ENCODE data around the gene OR4E1. TPM values are rescaled to one million over a fixed set of nuclear protein-coding genes. Genes with fewer than 3 reads are reported as not detected.

OR4E1 gene
- total and polyA plus RNA-seq, 2 donors (not counting 1 experiment from before 2014, with no cell fraction given) = not detected

GRCh38 chr14:21654215-21654614 lies 19.4 kb downstream of the OR4E1 start:
- Histone ChIP-seq H4K20me1 (ENCODE audit: control insufficient read depth, insufficient read depth, low read length, poor library complexity, severe bottlenecking) (no peaks in the 10 kb centered on the region), H2AFZ (ENCODE audit: insufficient read depth, low read depth, low read length, poor library complexity, severe bottlenecking) (no peak overlapping the region), H3K4me3 (ENCODE audit: control extremely low read depth in 1 of 5, extremely low read depth in 1 of 5, insufficient read depth in 1 of 5, low read depth in 2 of 5, low read length in 4 of 5) (no peak overlapping the region), H3K27ac (ENCODE audit: low read length in 2 of 2) (no peak overlapping the region), H3K27me3 (replicated peaks in 1 of 4; ENCODE audit: control extremely low read depth in 1 of 4, control insufficient read depth in 3 of 4, insufficient read depth in 4 of 4, low read length in 3 of 4) (peaks cover 0 to 5% (median 2%) of the 10 kb centered on the region in 4 experiments), H3K4me2 (replicated peaks; ENCODE audit: low read depth, low read length, poor library complexity, severe bottlenecking) (no peak overlapping the region), H3K9ac (ENCODE audit: low read length) (no peak overlapping the region), H3K36me3 (replicated peaks in 1 of 2; ENCODE audit: control extremely low read depth in 1 of 2, control insufficient read depth in 1 of 2, extremely low read depth in 1 of 2, insufficient read depth in 2 of 2, low read length in 1 of 2) (no peaks in the 10 kb centered on the region), H3K4me1 (ENCODE audit: control insufficient read depth in 2 of 2, insufficient read depth in 2 of 2, low read length in 2 of 2) (no peaks in the 10 kb centered on the region), H3K79me2 (ENCODE audit: control insufficient read depth, insufficient read depth, low read length) (no peaks in the 10 kb centered on the region), H3K9me3 (ENCODE audit: control extremely low read depth in 1 of 3, control insufficient read depth in 2 of 3, insufficient read depth in 1 of 3, low read length in 2 of 3) (no peaks in the 10 kb centered on the region)
- Mint-ChIP-seq H3K4me1 (no peaks in the 10 kb centered on the region), H3K4me3 (no peak overlapping the region), H3K27me3 (peaks cover 9% of the 10 kb centered on the region), H3K27ac (no peak overlapping the region), H3K9me3 (ENCODE audit: insufficient read depth) (peaks cover 2% of the 10 kb centered on the region)
- 91% methylated on average over 4 of the region's 5 CpGs for WGBS (ENCODE audit: insufficient coverage)
- intact Hi-C loops (cut with micrococcal nuclease) = no loop called here
- ATAC-seq (ENCODE audit: low read depth) (no peak), DNase-seq (no peak)
- ChIA-PET CTCF (no interaction called here), POLR2A (no interaction called here)
- no peak for TF ChIP-seq CTCF (IDR thresholded peaks at IDR 0.05)
- no peak for TF ChIP-seq EZH2 (IDR thresholded peaks at IDR 0.05; ENCODE audit: borderline replicate concordance, insufficient read depth, low read depth, low read length, poor library complexity, severe bottlenecking)

DNA sequence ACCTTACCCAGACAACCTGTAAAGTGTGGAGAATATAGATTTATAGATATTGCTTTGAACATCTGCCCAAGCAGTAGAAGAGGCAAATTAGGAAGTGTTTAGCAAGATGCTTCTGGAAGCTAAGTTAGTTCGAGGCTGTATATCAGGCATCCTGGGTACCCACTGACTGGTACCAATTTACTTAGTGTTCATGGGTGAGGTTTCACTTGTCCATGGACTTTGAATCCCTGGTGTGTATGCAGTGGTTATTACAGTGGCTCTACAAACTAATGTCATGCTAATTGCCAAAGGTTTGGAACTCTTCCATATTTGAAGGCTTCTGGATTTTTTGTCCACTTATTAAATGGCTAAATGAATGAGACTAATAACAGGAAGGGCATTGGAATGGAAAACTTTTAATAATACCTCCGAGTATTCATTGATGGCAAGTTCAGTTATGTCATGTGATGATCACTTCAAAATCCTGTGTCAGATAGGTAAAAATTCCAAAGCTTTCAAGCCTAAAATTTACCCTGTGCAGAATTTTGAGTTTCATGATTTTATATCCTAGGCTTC lies 20.2 kb downstream of the OR4E1 start, which contains the start of gene OR4E2:
Gene OR4E2 (plus strand): TSS at position 505 of the 555 bp plus-strand sequence. CDS start 11,248 bp downstream, outside the sequence.
- 50% methylated on average over 1 of the region's 2 CpGs for WGBS (ENCODE audit: insufficient coverage)
- CTCF ChIA-PET = no interaction called here
- Mint-ChIP-seq H3K4me1 (no peaks in the 10 kb centered on the region), H3K4me3 (no peak within 1 kb of the TSS), H3K27ac (no peak within 1 kb of the TSS), H3K27me3 (peaks cover 9% of the 10 kb centered on the region), H3K9me3 (ENCODE audit: insufficient read depth) (peaks cover 2% of the 10 kb centered on the region)
- no peak within 1 kb of the TSS for H3K4me3 ChIP-seq (ENCODE audit: control extremely low read depth in 1 of 5, extremely low read depth in 1 of 5, insufficient read depth in 1 of 5, low read depth in 2 of 5, low read length in 4 of 5)
- no peak for ATAC-seq (ENCODE audit: low read depth)
- intact Hi-C loops (cut with micrococcal nuclease) = no loop called here
- peaks cover 0 to 5% (median 2%) of the 10 kb centered on the region in 4 experiments for H3K27me3 ChIP-seq (replicated peaks in 1 of 4; ENCODE audit: control extremely low read depth in 1 of 4, control insufficient read depth in 3 of 4, insufficient read depth in 4 of 4, low read length in 3 of 4)
- POLR2A ChIA-PET = no interaction called here
- no peaks in the 10 kb centered on the region for H4K20me1 ChIP-seq (ENCODE audit: control insufficient read depth, insufficient read depth, low read length, poor library complexity, severe bottlenecking)
- no peak within 1 kb of the TSS for H3K4me2 ChIP-seq (replicated peaks; ENCODE audit: low read depth, low read length, poor library complexity, severe bottlenecking)
- H2AFZ ChIP-seq (ENCODE audit: insufficient read depth, low read depth, low read length, poor library complexity, severe bottlenecking) = no peak within 1 kb of the TSS
- peaks cover 0 to 3% (median 0%) of the 10 kb centered on the region in 3 donors for H3K9me3 ChIP-seq (ENCODE audit: control extremely low read depth in 1 of 3, control insufficient read depth in 2 of 3, insufficient read depth in 1 of 3, low read length in 2 of 3)
- no peak for DNase-seq
- no peak for TF ChIP-seq EZH2 (IDR thresholded peaks at IDR 0.05; ENCODE audit: borderline replicate concordance, insufficient read depth, low read depth, low read length, poor library complexity, severe bottlenecking)
- H3K79me2 ChIP-seq (ENCODE audit: control insufficient read depth, insufficient read depth, low read length) = no peaks in the 10 kb centered on the region
- H3K4me1 ChIP-seq (ENCODE audit: control insufficient read depth in 2 of 2, insufficient read depth in 2 of 2, low read length in 2 of 2) = no peaks in the 10 kb centered on the region
- H3K9ac ChIP-seq (ENCODE audit: low read length) = no peak within 1 kb of the TSS
- H3K27ac ChIP-seq (ENCODE audit: low read length in 2 of 2) = no peak within 1 kb of the TSS
- H3K36me3 ChIP-seq (replicated peaks in 1 of 2; ENCODE audit: control extremely low read depth in 1 of 2, control insufficient read depth in 1 of 2, extremely low read depth in 1 of 2, insufficient read depth in 2 of 2, low read length in 1 of 2) = no peaks in the 10 kb centered on the region
